GM19023 (cell line): Measurements from ENCODE around the gene PROCR.
"Not testable (repeated sequence)": the region's sequence is repeated elsewhere in the genome, so short reads cannot be mapped to it uniquely, and the experiment has no call there.

Source experiments
- ATAC-seq: cut with Tn5 transposase; IDR thresholded peaks from one replicate; pipeline ENCODE4 v1.9.1; 2021; ENCODE audit warnings: mild to moderate bottlenecking, moderate library complexity; ENCODE audit not compliant: unreplicated experiment

PROCR gene

GRCh38 chr20:35171753-35172433 is at the start of gene PROCR:
Gene PROCR (plus strand): TSS chr20:35172072. CDS start chr20:35172155, 83 bp downstream.
- ATAC-seq: no peak

- ATAC-seq: no peak
Observed at GRCh38 chr20:35122756-35123405, 49.0 kb upstream of the PROCR start.

- no peak for ATAC-seq
Observed at GRCh38 chr20:35125753-35126152, 46.1 kb upstream of the PROCR start.

GRCh38 chr20:35129647-35130069 is 42.2 kb upstream of the PROCR start:
- ATAC-seq: no peak

GRCh38 chr20:35131934-35132333 is 39.9 kb upstream of the PROCR start:
- no peak for ATAC-seq

- no peak for ATAC-seq
Observed at GRCh38 chr20:35133031-35133430, 38.8 kb upstream of the PROCR start.

- no peak for ATAC-seq
Observed at GRCh38 chr20:35133735-35134134, 38.1 kb upstream of the PROCR start.

- ATAC-seq: no peak
Observed at GRCh38 chr20:35134472-35134871, 37.4 kb upstream of the PROCR start.

- ATAC-seq: no peak
Observed at GRCh38 chr20:35134880-35135279, 37.0 kb upstream of the PROCR start.

- ATAC-seq: no peak
Observed at GRCh38 chr20:35135867-35136586, 35.8 kb upstream of the PROCR start.

GRCh38 chr20:35144694-35145093 is 27.2 kb upstream of the PROCR start:
- ATAC-seq: no peak

GRCh38 chr20:35145141-35145564 is 26.7 kb upstream of the PROCR start:
- ATAC-seq: no peak

- ATAC-seq: peak; percentile 18
Observed at GRCh38 chr20:35146299-35146919, 25.5 kb upstream of the PROCR start.

- peak; percentile 78 for ATAC-seq
Observed at GRCh38 chr20:35146920-35147574, 24.8 kb upstream of the PROCR start, which contains the start of gene EDEM2. Gene EDEM2 (minus strand): TSS chr20:35147336. CDS start chr20:35147258, 78 bp downstream.

GRCh38 chr20:35147575-35148071 is 24.2 kb upstream of the PROCR start:
- peak; percentile 13 for ATAC-seq

- no peak for ATAC-seq
Observed at GRCh38 chr20:35150846-35151579, 20.9 kb upstream of the PROCR start.

GRCh38 chr20:35151736-35152135 is 20.1 kb upstream of the PROCR start:
- ATAC-seq: no peak

GRCh38 chr20:35155936-35156335 is 15.9 kb upstream of the PROCR start:
- no peak for ATAC-seq

GRCh38 chr20:35156978-35157377 is 14.9 kb upstream of the PROCR start:
- no peak for ATAC-seq

- ATAC-seq: not testable (repeated sequence)
Observed at GRCh38 chr20:35160341-35160740, 11.5 kb upstream of the PROCR start.
